Large intestine (tissue), 3 donors: Measurements from ENCODE around the gene CTNNBL1. TPM values are rescaled to one million over a fixed set of nuclear protein-coding genes. Genes with fewer than 3 reads are reported as not detected.

Experiments
- DNase-seq, 2 donors: peaks; one replicate each; pipeline versions ENCODE4 v3.0.0 to v3.0.0-alpha.2; 2013
- H3K27ac ChIP-seq: one replicate; pipeline ENCODE4 v1.5.1; 2013; ENCODE audit warnings: low read length
- H3K27me3 ChIP-seq: 2 replicates; pipeline ENCODE4 v1.6.1; 2013; ENCODE audit warnings: low read length; ENCODE audit not compliant: control insufficient read depth, insufficient read depth
- H3K36me3 ChIP-seq: 2 replicates; pipeline ENCODE4 v1.6.1; 2013; ENCODE audit warnings: low read length; ENCODE audit not compliant: control insufficient read depth, insufficient read depth
- H3K4me1 ChIP-seq: one replicate; pipeline ENCODE4 v1.6.1; 2013; ENCODE audit warnings: low read length; ENCODE audit not compliant: control insufficient read depth, insufficient read depth
- H3K4me3 ChIP-seq: one replicate; pipeline ENCODE4 v1.5.1; 2013; ENCODE audit warnings: low read length
- H3K9me3 ChIP-seq: one replicate; pipeline ENCODE4 v1.6.1; 2013; ENCODE audit warnings: mild to moderate bottlenecking, low read depth, low read length, moderate library complexity; ENCODE audit not compliant: control insufficient read depth
- WGBS: methylation state at CpG from one replicate; pipeline ENCODE4 v1.1.5; 2013; ENCODE audit warnings: low lambda C conversion rate; ENCODE audit not compliant: insufficient coverage; 5-methylcytosine and 5-hydroxymethylcytosine counted together
- polyA plus RNA-seq: library from polyadenylated mRNA; unstranded; fragments of 120-200 nt; gene quantifications from one replicate; pipeline ENCODE4 v1.2.1, GENCODE V29; 2013

CTNNBL1 gene
- polyA plus RNA-seq, 1 donor = 40.1 TPM

GRCh38 chr20:37917461-37917860, 223.6 kb downstream of the CTNNBL1 start:
- H3K4me1 ChIP-seq = peaks cover 13% of the 10 kb centered on the region
- H3K36me3 ChIP-seq = no peaks in the 10 kb centered on the region
- H3K27me3 ChIP-seq = peaks cover 26% of the 10 kb centered on the region
- WGBS = no CpG with 5 or more reads among the region's 12 CpGs
- no peak overlapping the region for H3K27ac ChIP-seq
- no peak for DNase-seq
- H3K4me3 ChIP-seq = no peak overlapping the region
- no peaks in the 10 kb centered on the region for H3K9me3 ChIP-seq

- no peaks in the 10 kb centered on the region for H3K36me3 ChIP-seq
- H3K4me1 ChIP-seq = peaks cover 13% of the 10 kb centered on the region
- no peak overlapping the region for H3K4me3 ChIP-seq
- H3K27me3 ChIP-seq = peaks cover 20% of the 10 kb centered on the region
- H3K9me3 ChIP-seq = no peaks in the 10 kb centered on the region
- no CpG with 5 or more reads among the region's 6 CpGs for WGBS
- no peak overlapping the region for H3K27ac ChIP-seq
- no peak for DNase-seq
Observed at GRCh38 chr20:37918035-37918434, 224.2 kb downstream of the CTNNBL1 start.

- Histone ChIP-seq H3K27ac (no peak overlapping the region), H3K9me3 (no peaks in the 10 kb centered on the region), H3K36me3 (no peaks in the 10 kb centered on the region), H3K4me1 (peaks cover 12% of the 10 kb centered on the region), H3K4me3 (no peak overlapping the region), H3K27me3 (peaks cover 12% of the 10 kb centered on the region)
- no CpG with 5 or more reads among the region's 5 CpGs for WGBS
- no peak for DNase-seq
Observed at GRCh38 chr20:37919389-37920040, 225.7 kb downstream of the CTNNBL1 start.

GRCh38 chr20:37920270-37920669, 226.4 kb downstream of the CTNNBL1 start:
- Histone ChIP-seq H3K9me3 (no peaks in the 10 kb centered on the region), H3K4me1 (peaks cover 8% of the 10 kb centered on the region), H3K27me3 (peaks cover 6% of the 10 kb centered on the region), H3K36me3 (no peaks in the 10 kb centered on the region), H3K4me3 (no peak overlapping the region), H3K27ac (no peak overlapping the region)
- DNase-seq = no peak
- no CpG with 5 or more reads among the region's 6 CpGs for WGBS

- no peak overlapping the region for H3K27ac ChIP-seq
- H3K27me3 ChIP-seq = peaks cover 6% of the 10 kb centered on the region
- H3K36me3 ChIP-seq = no peaks in the 10 kb centered on the region
- peaks cover 5% of the 10 kb centered on the region for H3K4me1 ChIP-seq
- no peak for DNase-seq
- H3K9me3 ChIP-seq = no peaks in the 10 kb centered on the region
- H3K4me3 ChIP-seq = no peak overlapping the region
- WGBS = no CpG with 5 or more reads among the region's 1 CpG
Observed at GRCh38 chr20:37920679-37921322, 227.0 kb downstream of the CTNNBL1 start.

- H3K27me3 ChIP-seq = peaks cover 4% of the 10 kb centered on the region
- no CpG with 5 or more reads among the region's 6 CpGs for WGBS
- no peaks in the 10 kb centered on the region for H3K4me1 ChIP-seq
Observed at GRCh38 chr20:37921341-37921929, 227.6 kb downstream of the CTNNBL1 start.

More at GRCh38 chr20:37921341-37921929, 227.6 kb downstream of the CTNNBL1 start:
- no peak overlapping the region for H3K4me3 ChIP-seq
- H3K27ac ChIP-seq = no peak overlapping the region
- no peaks in the 10 kb centered on the region for H3K36me3 ChIP-seq
- DNase-seq = no peak
- no peaks in the 10 kb centered on the region for H3K9me3 ChIP-seq

Other genes with a start within 250 kb of the CTNNBL1 start
- 75.8 TPM for gene NNAT, start 172.8 kb upstream of the CTNNBL1 start, polyA plus RNA-seq
- gene BLCAP, start 166.2 kb upstream of the CTNNBL1 start, polyA plus RNA-seq = 86.6 TPM
- 22.9 TPM for gene VSTM2L, start 209.1 kb downstream of the CTNNBL1 start, polyA plus RNA-seq